Uterus (tissue), 4 donors: ENCODE measurements around the gene LDAH. TPM values are rescaled to one million over a fixed set of nuclear protein-coding genes. Genes with fewer than 3 reads are reported as not detected.
A peak's percentile ranks its signal among the peaks of the same experiment; 100 is the strongest.

Experiments
- DNase-seq, 2 donors: peaks; one replicate each; pipeline ENCODE4 v3.0.0-alpha.2; 2019 to 2020
- H3K27ac ChIP-seq, 2 donors: fragments of 200-600 bp; sonication (generic); 1 replicate in 1 of 2; 2 replicates in 1 of 2; pipeline ENCODE4 v1.5.1; 2016 to 2018
- H3K27me3 ChIP-seq, 2 donors: fragments of 200-600 bp; sonication (generic); one replicate each; pipeline ENCODE4 v1.5.1; 2018 to 2019; ENCODE audit warnings: control low read depth in 1 of 2
- H3K36me3 ChIP-seq, 2 donors: fragments of 200-600 bp; sonication (generic); one replicate each; pipeline ENCODE4 v1.5.1; 2019; ENCODE audit warnings: control low read depth in 1 of 2
- H3K4me1 ChIP-seq, 2 donors: fragments of 200-600 bp; sonication (generic); one replicate each; pipeline ENCODE4 v1.5.1; 2018 to 2019; ENCODE audit warnings: control low read depth in 1 of 2
- H3K4me3 ChIP-seq, 2 donors: fragments of 200-600 bp; sonication (generic); 1 replicate in 1 of 2; 2 replicates in 1 of 2; pipeline ENCODE4 v1.5.1; 2018 to 2019; ENCODE audit warnings: mild to moderate bottlenecking in 1 of 2
- H3K9me3 ChIP-seq, 2 donors: fragments of 200-600 bp; sonication (generic); one replicate each; pipeline ENCODE4 v1.5.1; 2019; ENCODE audit warnings: control low read depth in 1 of 2
- CTCF ChIP-seq, 4 experiments: fragments of 200-600 bp in 2 of 4; fragments of 450-650 bp in 2 of 4; sonication (generic) in 2 of 4; IDR thresholded peaks; one replicate each; pipeline ENCODE4 v1.5.1; 2016 to 2019; ENCODE audit warnings: antibody characterized with exemption in 4 of 4, mild to moderate bottlenecking in 2 of 4, moderate library complexity in 1 of 4
- POLR2A ChIP-seq, 2 donors: fragments of 450-650 bp; IDR thresholded peaks; one replicate each; pipeline ENCODE4 v1.6.1; 2016; ENCODE audit warnings: antibody characterized with exemption in 2 of 2, mild to moderate bottlenecking in 1 of 2, moderate library complexity in 1 of 2
- intact Hi-C: fragments of 100-400 bp; cut with DNase I; formaldehyde crosslinking; loops from one replicate; pipeline ENCODE4 v1.15.1; 2023; ENCODE audit warnings: low total_unique reads
- total RNA-seq, 4 donors: library from RNA; depleted of rRNA in 3 of 4; stranded (reverse); fragments of >200 nt in 3 of 4; gene quantifications; one replicate each; pipeline versions ENCODE4 v1.1.0 to v1.2.4, GENCODE V29; 2014 to 2023
- donor health status: DM: yes; HTN: yes; CAD: no.

Gene LDAH
- total RNA-seq, 4 donors from 2014 or later: 9.7 to 62.4 (median 19.9) TPM

DNA sequence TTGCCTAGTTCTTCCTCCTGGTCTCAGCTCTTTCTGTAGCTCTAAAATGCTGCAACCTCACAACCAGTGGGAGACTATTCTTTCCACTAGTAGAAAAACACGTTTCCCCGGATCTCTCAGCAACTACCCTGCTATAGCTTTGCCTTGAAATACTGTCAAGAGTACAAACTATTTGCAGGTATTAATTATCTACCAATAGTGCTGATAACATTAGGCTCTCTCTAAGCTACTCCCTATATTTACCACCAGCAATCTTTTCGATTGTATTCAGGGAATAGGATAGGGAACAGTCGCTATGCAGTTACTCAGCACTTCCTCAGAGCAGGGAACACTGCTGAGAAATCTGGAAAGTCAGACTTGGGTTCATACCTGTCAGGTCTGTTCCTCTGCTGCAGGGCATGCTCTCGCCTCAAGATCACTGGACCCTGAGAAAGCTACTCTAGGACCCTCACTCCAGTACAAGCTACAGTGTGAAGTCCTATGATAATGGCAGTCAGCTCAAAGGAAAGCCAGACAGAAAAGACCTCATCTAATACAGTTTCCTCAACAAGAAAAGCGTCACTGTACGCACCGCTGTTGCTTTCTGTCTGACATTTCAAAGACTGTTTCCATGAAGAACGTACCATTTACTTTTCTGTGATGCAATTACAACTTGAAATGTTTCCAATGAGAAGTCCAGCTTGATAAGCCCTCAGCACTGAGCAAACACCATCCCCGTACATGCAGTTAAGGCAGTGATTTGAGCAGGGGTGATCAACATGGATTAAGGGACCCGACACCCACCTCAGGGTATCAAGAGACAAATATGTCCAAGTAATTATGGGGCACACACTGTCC lies 133.3 kb downstream of the LDAH start:
- no peak for DNase-seq
- Histone ChIP-seq H3K9me3 (no peaks in the 10 kb centered on the region), H3K4me3 (no peak overlapping the region), H3K36me3 (no peaks in the 10 kb centered on the region), H3K27me3 (no peaks in the 10 kb centered on the region), H3K27ac (no peak overlapping the region), H3K4me1 (no peaks in the 10 kb centered on the region)
- TF ChIP-seq POLR2A (IDR thresholded peaks at IDR 0.05) (no peak), CTCF (IDR thresholded peaks at IDR 0.05) (no peak)
- intact Hi-C loops: no loop called here

- no peak for DNase-seq
- Histone ChIP-seq H3K36me3 (no peaks in the 10 kb centered on the region), H3K4me1 (no peaks in the 10 kb centered on the region), H3K27me3 (no peaks in the 10 kb centered on the region), H3K27ac (no peak overlapping the region), H3K9me3 (no peaks in the 10 kb centered on the region), H3K4me3 (no peak overlapping the region)
- TF ChIP-seq CTCF (IDR thresholded peaks at IDR 0.05) (no peak), POLR2A (IDR thresholded peaks at IDR 0.05) (no peak)
- intact Hi-C loops: no loop called here
Measured at GRCh38 chr2:20687260-20687832, 135.6 kb downstream of the LDAH start.

DNA sequence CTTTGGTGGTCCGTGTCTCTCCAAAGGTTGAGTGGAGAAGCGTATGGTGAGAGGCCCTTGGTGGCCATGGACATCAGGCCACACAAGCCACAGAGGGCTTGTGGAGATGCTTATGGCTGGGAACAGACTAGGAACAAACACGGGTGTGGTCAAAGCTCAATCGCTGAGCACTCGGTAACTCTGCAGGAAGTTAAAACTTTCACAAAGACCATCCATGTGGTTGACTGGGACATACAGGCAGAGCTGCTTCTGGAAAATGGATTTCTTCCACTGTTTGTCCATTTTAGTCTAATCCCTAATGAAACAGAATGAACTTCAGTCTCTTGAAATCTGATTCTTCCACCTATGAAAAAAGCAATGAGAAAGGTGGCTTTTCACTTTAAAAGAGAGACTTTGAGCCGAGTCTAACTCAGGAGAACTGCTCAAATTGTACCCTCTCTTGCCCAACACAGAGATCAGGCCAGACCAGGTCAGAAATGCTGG lies 138.3 kb downstream of the LDAH start:
- TF ChIP-seq CTCF (IDR thresholded peaks at IDR 0.05) (no peak), POLR2A (IDR thresholded peaks at IDR 0.05) (no peak)
- intact Hi-C loops: no loop called here
- no peak for DNase-seq
- Histone ChIP-seq H3K36me3 (no peaks in the 10 kb centered on the region), H3K9me3 (no peaks in the 10 kb centered on the region), H3K4me3 (no peak overlapping the region), H3K4me1 (no peaks in the 10 kb centered on the region), H3K27ac (no peak overlapping the region), H3K27me3 (no peaks in the 10 kb centered on the region)

- Histone ChIP-seq H3K36me3 (no peaks in the 10 kb centered on the region), H3K27ac (no peak overlapping the region), H3K9me3 (no peaks in the 10 kb centered on the region), H3K27me3 (no peaks in the 10 kb centered on the region), H3K4me1 (no peaks in the 10 kb centered on the region), H3K4me3 (no peak overlapping the region)
- intact Hi-C loops: no loop called here
- TF ChIP-seq POLR2A (IDR thresholded peaks at IDR 0.05): no peak
- TF ChIP-seq CTCF (IDR thresholded peaks at IDR 0.05): peak; percentile 17 to 36 (median 24)
- DNase-seq: no peak
Measured at GRCh38 chr2:20682167-20682920, 140.6 kb downstream of the LDAH start.
